ENCODE data around the gene CXCL10. TPM values are rescaled to one million over a fixed set of nuclear protein-coding genes. Genes with fewer than 3 reads are reported as not detected.
"Not testable (repeated sequence)": the region's sequence is repeated elsewhere in the genome, so short reads cannot be mapped to it uniquely, and the experiment has no call there.

Gene CXCL10
- total RNA-seq, 4 donors from 2014 or later, result 0.97 TPM; not detected in 3

GRCh38 chr4:76058888-76059426, 35.7 kb upstream of the CXCL10 start:
- no peaks in the 10 kb centered on the region for H3K4me1 ChIP-seq
- TF ChIP-seq CTCF (IDR thresholded peaks at IDR 0.05 in 4 of 5, conservative IDR thresholded peaks at IDR 0.05 in 1 of 5), result no peak
- no peak for TF ChIP-seq POLR2A (IDR thresholded peaks at IDR 0.05)
- H3K27ac ChIP-seq, result no peak overlapping the region
- no peaks in the 10 kb centered on the region for H3K9me3 ChIP-seq
- DNase-seq (no peak), ATAC-seq (no peak)
- in situ Hi-C loops (cut with MboI; ENCODE audit: low sequenced_read_pairs in 4 of 4), result no loop called here
- H3K27me3 ChIP-seq, result no peaks in the 10 kb centered on the region
- H3K36me3 ChIP-seq, result no peaks in the 10 kb centered on the region
- intact Hi-C loops (cut with DNase I; ENCODE audit: low total_unique reads), result no loop called here
- no peak overlapping the region for H3K4me3 ChIP-seq

GRCh38 chr4:76058302-76058701, 35.0 kb upstream of the CXCL10 start:
- Histone ChIP-seq H3K27me3 (no peaks in the 10 kb centered on the region), H3K36me3 (no peaks in the 10 kb centered on the region), H3K27ac (no peak overlapping the region), H3K4me3 (no peak overlapping the region), H3K4me1 (no peaks in the 10 kb centered on the region), H3K9me3 (no peaks in the 10 kb centered on the region)
- intact Hi-C loops (cut with DNase I; ENCODE audit: low total_unique reads), result no loop called here
- in situ Hi-C loops (cut with MboI; ENCODE audit: low sequenced_read_pairs in 4 of 4), result no loop called here
- ATAC-seq (no peak), DNase-seq (no peak)
- no peak for TF ChIP-seq POLR2A (IDR thresholded peaks at IDR 0.05)
- no peak for TF ChIP-seq CTCF (IDR thresholded peaks at IDR 0.05 in 4 of 5, conservative IDR thresholded peaks at IDR 0.05 in 1 of 5)

GRCh38 chr4:76055421-76055820, 32.1 kb upstream of the CXCL10 start:
- Histone ChIP-seq H3K9me3 (no peaks in the 10 kb centered on the region), H3K4me3 (no peak overlapping the region), H3K27me3 (no peaks in the 10 kb centered on the region), H3K36me3 (no peaks in the 10 kb centered on the region), H3K4me1 (no peaks in the 10 kb centered on the region), H3K27ac (no peak overlapping the region)
- no peak for TF ChIP-seq CTCF (IDR thresholded peaks at IDR 0.05 in 4 of 5, conservative IDR thresholded peaks at IDR 0.05 in 1 of 5)
- TF ChIP-seq POLR2A (IDR thresholded peaks at IDR 0.05), result no peak
- intact Hi-C loops (cut with DNase I; ENCODE audit: low total_unique reads) (no loop called here), in situ Hi-C loops (cut with MboI; ENCODE audit: low sequenced_read_pairs in 4 of 4) (no loop called here)
- ATAC-seq (no peak), DNase-seq (no peak)

GRCh38 chr4:76055016-76055415, 31.7 kb upstream of the CXCL10 start:
- TF ChIP-seq POLR2A (IDR thresholded peaks at IDR 0.05), result no peak
- DNase-seq (no peak), ATAC-seq (no peak)
- no peak overlapping the region for H3K4me3 ChIP-seq
- in situ Hi-C loops (cut with MboI; ENCODE audit: low sequenced_read_pairs in 4 of 4), result no loop called here
- H3K27ac ChIP-seq, result no peak overlapping the region
- intact Hi-C loops (cut with DNase I; ENCODE audit: low total_unique reads), result no loop called here
- H3K9me3 ChIP-seq, result no peaks in the 10 kb centered on the region
- H3K27me3 ChIP-seq, result no peaks in the 10 kb centered on the region
- H3K4me1 ChIP-seq, result no peaks in the 10 kb centered on the region
- H3K36me3 ChIP-seq, result no peaks in the 10 kb centered on the region

GRCh38 chr4:76053730-76054129, 30.4 kb upstream of the CXCL10 start:
- in situ Hi-C loops (cut with MboI; ENCODE audit: low sequenced_read_pairs in 4 of 4), result no loop called here

GRCh38 chr4:76050560-76051050, 27.3 kb upstream of the CXCL10 start:
- DNase-seq; H3K27me3 ChIP-seq; in situ Hi-C loops (cut with MboI; ENCODE audit: low sequenced_read_pairs in 4 of 4); ATAC-seq; H3K4me1 ChIP-seq; H3K36me3 ChIP-seq; H3K4me3 ChIP-seq; H3K27ac ChIP-seq; H3K9me3 ChIP-seq; intact Hi-C loops (cut with DNase I; ENCODE audit: low total_unique reads): not testable (repeated sequence)

More at GRCh38 chr4:76053730-76054129, 30.4 kb upstream of the CXCL10 start:
- Histone ChIP-seq H3K9me3 (no peaks in the 10 kb centered on the region), H3K27me3 (no peaks in the 10 kb centered on the region), H3K4me3 (no peak overlapping the region), H3K36me3 (no peaks in the 10 kb centered on the region), H3K4me1 (no peaks in the 10 kb centered on the region), H3K27ac (no peak overlapping the region)
- ATAC-seq (no peak), DNase-seq (no peak)
- no peak for TF ChIP-seq CTCF (IDR thresholded peaks at IDR 0.05 in 4 of 5, conservative IDR thresholded peaks at IDR 0.05 in 1 of 5)
- TF ChIP-seq POLR2A (IDR thresholded peaks at IDR 0.05), result no peak
- intact Hi-C loops (cut with DNase I; ENCODE audit: low total_unique reads), result no loop called here

GRCh38 chr4:76049860-76050416, 26.6 kb upstream of the CXCL10 start:
- H3K4me3 ChIP-seq; ATAC-seq; in situ Hi-C loops (cut with MboI; ENCODE audit: low sequenced_read_pairs in 4 of 4); H3K9me3 ChIP-seq; H3K27me3 ChIP-seq; DNase-seq; H3K27ac ChIP-seq; intact Hi-C loops (cut with DNase I; ENCODE audit: low total_unique reads); H3K36me3 ChIP-seq; H3K4me1 ChIP-seq: not testable (repeated sequence)

GRCh38 chr4:76044686-76045085, 21.4 kb upstream of the CXCL10 start:
- H3K4me1 ChIP-seq; intact Hi-C loops (cut with DNase I; ENCODE audit: low total_unique reads); H3K4me3 ChIP-seq; H3K27ac ChIP-seq; H3K9me3 ChIP-seq; in situ Hi-C loops (cut with MboI; ENCODE audit: low sequenced_read_pairs in 4 of 4); ATAC-seq; H3K27me3 ChIP-seq; H3K36me3 ChIP-seq; DNase-seq: not testable (repeated sequence)
